Measurements from ENCODE around the gene PPP1R12A. TPM values are rescaled to one million over a fixed set of nuclear protein-coding genes. Genes with fewer than 3 reads are reported as not detected.

Gene PPP1R12A
- total RNA-seq, 1 donor from 2014 or later, result 43.9 TPM

GRCh38 chr12:79737875-79738718, 196.8 kb downstream of the PPP1R12A start:
- no peak for ATAC-seq
- DNase-seq (ENCODE audit: missing footprints), result no peak

GRCh38 chr12:79732638-79733037, 202.3 kb downstream of the PPP1R12A start:
- no peak for DNase-seq (ENCODE audit: missing footprints)
- no peak for ATAC-seq
- intact Hi-C loops (cut with DNase I), result no loop called here

More at GRCh38 chr12:79737875-79738718, 196.8 kb downstream of the PPP1R12A start:
- intact Hi-C loops (cut with DNase I), result loop anchor here (2.0 kb wide), 1 partner anchor 181 kb away; no protein-coding TSS in a partner anchor

- intact Hi-C loops (cut with DNase I), result no loop called here
- ATAC-seq (no peak), DNase-seq (ENCODE audit: missing footprints) (no peak)
Observed at GRCh38 chr12:79725987-79726386, 208.9 kb downstream of the PPP1R12A start.

Other genes with a start within 250 kb of the PPP1R12A start
- 11.8 TPM for gene PAWR, start 244.1 kb downstream of the PPP1R12A start, total RNA-seq
- gene OTOGL, start 164.4 kb upstream of the PPP1R12A start, total RNA-seq, result 0.38 TPM